Panc1 (cell line): ENCODE results near the gene RRBP1. TPM values are rescaled to one million over a fixed set of nuclear protein-coding genes. Genes with fewer than 3 reads are reported as not detected.

Source experiments
- ATAC-seq: fragments of 200-7000 bp; cut with Tn5 transposase; 2 replicates; pipeline ENCODE4 v1.9.1; 2020; ENCODE audit warnings: mild to moderate bottlenecking, moderate library complexity
- BruUV-seq: library from RNA; stranded (reverse); fragments of 400-500 nt; replicated peaks from 2 replicates; lab custom pipeline; 2021; lab: Mats Ljungman, UMichigan
- CTCF ChIA-PET: fragments of 300-600 bp; sonication (Branson Sonifier 250); formaldehyde crosslinking; loops from one replicate; lab custom pipeline; 2022; ENCODE audit warnings: antibody characterized with exemption; lab: Charles Lee
- POLR2A ChIA-PET: fragments of 300-600 bp; sonication (Branson Sonifier 250); formaldehyde crosslinking; loops from one replicate; lab custom pipeline; 2022; ENCODE audit warnings: antibody characterized with exemption; lab: Charles Lee
- DNase-seq: peaks from one replicate; pipeline ENCODE4 v3.0.0-alpha.2; 2010; ENCODE audit warnings: low read depth, low spot score
- H3K27ac ChIP-seq: 2 replicates; pipeline ENCODE4 v1.5.1; 2011; ENCODE audit warnings: mild to moderate bottlenecking, low read length, inconsistent platforms
- H3K27me3 ChIP-seq: fragments of 200-500 bp; sonication (Bioruptor generic); 2 replicates; pipeline ENCODE4 v1.6.0; 2014; ENCODE audit warnings: low read length, inconsistent platforms; ENCODE audit not compliant: control insufficient read depth, insufficient read depth
- H3K36me3 ChIP-seq: fragments of 200-500 bp; sonication (Bioruptor generic); 2 replicates; pipeline ENCODE4 v1.5.1; 2014; ENCODE audit warnings: inconsistent platforms, mild to moderate bottlenecking, low read length, moderate library complexity; ENCODE audit not compliant: control insufficient read depth, insufficient read depth
- H3K4me1 ChIP-seq: 2 replicates; pipeline ENCODE4 v1.5.1; 2011; ENCODE audit warnings: inconsistent platforms, mild to moderate bottlenecking, low read length, moderate library complexity; ENCODE audit not compliant: control insufficient read depth, insufficient read depth
- H3K4me3 ChIP-seq, 2 experiments: 2 replicates each; pipeline ENCODE4 v1.5.1; 2011 to 2012; ENCODE audit warnings: low read depth in 2 of 2, low read length in 2 of 2, mild to moderate bottlenecking in 2 of 2, inconsistent platforms in 1 of 2, moderate library complexity in 1 of 2
- H3K9me3 ChIP-seq: fragments of 200-500 bp; sonication (Bioruptor generic); 2 replicates; pipeline ENCODE4 v1.5.1; 2014; ENCODE audit warnings: low read depth, mild to moderate bottlenecking, inconsistent platforms, low read length, moderate library complexity; ENCODE audit not compliant: control insufficient read depth, insufficient read depth
- CTCF ChIP-seq: fragments of 450-650 bp; IDR thresholded peaks from 2 replicates; pipeline ENCODE4 v1.5.1; 2017; ENCODE audit warnings: mild to moderate bottlenecking
- POLR2AphosphoS5 ChIP-seq: IDR thresholded peaks from 2 replicates; pipeline ENCODE4 v1.6.1; 2012; ENCODE audit warnings: mild to moderate bottlenecking, low read depth, low read length, moderate library complexity
- REST ChIP-seq, 2 experiments: IDR thresholded peaks; 2 replicates each; pipeline ENCODE4 v1.6.1; 2011 to 2012; ENCODE audit warnings: low read depth in 2 of 2, control low read depth in 1 of 2, low read length in 1 of 2, mild to moderate bottlenecking in 1 of 2, moderate library complexity in 1 of 2; ENCODE audit not compliant: insufficient read depth in 1 of 2
- SIN3A ChIP-seq: IDR thresholded peaks from 2 replicates; pipeline ENCODE4 v1.6.1; 2012; ENCODE audit warnings: low read depth, mild to moderate bottlenecking, low read length, moderate library complexity, borderline replicate concordance; ENCODE audit not compliant: insufficient read depth
- TCF7L2 ChIP-seq: IDR thresholded peaks from 2 replicates; pipeline ENCODE4 v1.6.1; 2011; ENCODE audit warnings: mild to moderate bottlenecking, low read depth, low read length, inconsistent platforms
- in situ Hi-C: cut with HindIII; loops from 2 replicates; pipeline ENCODE4 v1.10.0; 2016; ENCODE audit warnings: low sequenced_read_pairs, low pct_unique_long_range_greater_than_20kb
- intact Hi-C: fragments of 100-400 bp; cut with micrococcal nuclease; formaldehyde crosslinking; loops from one replicate; pipeline ENCODE4 v1.10.0; 2022; ENCODE audit not compliant: unreplicated experiment
- total RNA-seq: library from RNA; stranded (reverse); gene quantifications from one replicate; pipeline ENCODE4 v1.2.1, GENCODE V29; 2021; ENCODE audit not compliant: unreplicated experiment

The RRBP1 gene
- total RNA-seq, 1 experiment from 2014 or later, result 152 TPM

- BruUV-seq, result no TSS peak
- POLR2A ChIA-PET, result no interaction called here
- CTCF ChIA-PET, result no interaction called here
- Histone ChIP-seq H3K4me3 (no peak overlapping the region), H3K27ac (no peak overlapping the region), H3K9me3 (no peaks in the 10 kb centered on the region), H3K36me3 (no peaks in the 10 kb centered on the region), H3K27me3 (no peaks in the 10 kb centered on the region), H3K4me1 (no peaks in the 10 kb centered on the region)
- intact Hi-C loops (loop anchor here (10.0 kb wide), 1 partner anchor 63 kb away; no protein-coding TSS in a partner anchor), in situ Hi-C loops (no loop called here)
- DNase-seq (no peak), ATAC-seq (no peak)
- no peak for TF ChIP-seq POLR2AphosphoS5
- TF ChIP-seq CTCF, result no peak
- no peak for TF ChIP-seq TCF7L2
- no peak for TF ChIP-seq REST (IDR thresholded peaks at IDR 0.05; ENCODE audit: insufficient read depth in 1 of 2, low read depth in 2 of 2, low read length in 1 of 2)
- no peak for TF ChIP-seq SIN3A
Measured at GRCh38 chr20:17701826-17702225, 19.8 kb upstream of the RRBP1 start.

GRCh38 chr20:17700637-17701036, 18.6 kb upstream of the RRBP1 start:
- no peaks in the 10 kb centered on the region for H3K27me3 ChIP-seq
- no peak for TF ChIP-seq CTCF
- no peak for TF ChIP-seq TCF7L2
- TF ChIP-seq SIN3A, result no peak
- TF ChIP-seq POLR2AphosphoS5, result no peak
- TF ChIP-seq REST (IDR thresholded peaks at IDR 0.05; ENCODE audit: insufficient read depth in 1 of 2, low read depth in 2 of 2, low read length in 1 of 2), result no peak
- ATAC-seq, result no peak
- DNase-seq, result no peak
- H3K36me3 ChIP-seq, result no peaks in the 10 kb centered on the region
- in situ Hi-C loops (no loop called here), intact Hi-C loops (loop anchor here (10.0 kb wide), 1 partner anchor 64 kb away; no protein-coding TSS in a partner anchor)
- H3K4me3 ChIP-seq, result no peak overlapping the region
- no TSS peak for BruUV-seq
- no peak overlapping the region for H3K27ac ChIP-seq
- H3K9me3 ChIP-seq, result no peaks in the 10 kb centered on the region
- CTCF ChIA-PET, result no interaction called here
- POLR2A ChIA-PET, result no interaction called here
- H3K4me1 ChIP-seq, result no peaks in the 10 kb centered on the region
